Measurements from ENCODE around the gene PLEKHG4. TPM values are rescaled to one million over a fixed set of nuclear protein-coding genes. Genes with fewer than 3 reads are reported as not detected.

Gene PLEKHG4
- total and polyA plus RNA-seq, 2 donors (not counting 1 experiment from before 2014, with no cell fraction given), result 9.9 to 37.7 TPM

DNA sequence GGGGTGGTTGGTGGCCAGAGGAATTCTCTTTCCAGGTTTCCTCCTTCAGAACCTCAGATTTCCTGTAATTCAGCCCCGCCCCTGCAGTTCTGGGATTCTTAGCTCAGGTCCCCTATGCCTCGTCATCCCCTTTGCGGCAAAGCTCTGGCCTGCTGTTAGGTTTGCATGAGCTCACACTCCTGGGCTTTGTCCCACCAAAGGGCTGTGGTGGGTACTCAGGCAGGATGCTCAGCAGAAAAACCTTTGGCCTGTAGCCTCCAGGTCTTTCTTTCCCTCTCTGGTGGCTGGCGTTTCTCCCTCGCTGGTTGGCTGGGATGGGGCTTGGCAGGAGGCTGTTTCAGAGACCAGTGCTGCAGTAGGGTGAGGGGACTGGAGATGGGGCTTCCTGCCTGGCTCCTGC, 9.6 kb upstream of the PLEKHG4 start:
- peaks cover 12% of the 10 kb centered on the region for H3K4me1 ChIP-seq (ENCODE audit: control insufficient read depth, extremely low read depth, insufficient read depth, low read length)
- peaks cover 10% of the 10 kb centered on the region for H3K36me3 ChIP-seq (ENCODE audit: control insufficient read depth, insufficient read depth, low read length)
- no peak for TF ChIP-seq EZH2 (IDR thresholded peaks at IDR 0.05; ENCODE audit: low read length, missing control alignments)
- TF ChIP-seq CTCF (conservative IDR thresholded peaks at IDR 0.05 in 1 of 2, IDR thresholded peaks at IDR 0.05 in 1 of 2; ENCODE audit: low read depth in 1 of 2, low read length in 2 of 2), result no peak
- no peak overlapping the region for H3K4me2 ChIP-seq (ENCODE audit: extremely low read depth, insufficient read depth, low read length)
- H2AFZ ChIP-seq (ENCODE audit: low read length), result no peak overlapping the region
- H3K4me3 ChIP-seq (replicated peaks in 1 of 4; ENCODE audit: control extremely low read depth in 1 of 4, insufficient read depth in 1 of 4, low read depth in 3 of 4, low read length in 4 of 4), result no peak overlapping the region
- DNase-seq (ENCODE audit: low read depth in 2 of 2), result peak in 1 of 2 donors; percentile 97
- no peaks in the 10 kb centered on the region for H4K20me1 ChIP-seq (ENCODE audit: control insufficient read depth, extremely low read depth, insufficient read depth, low read length)
- no peaks in the 10 kb centered on the region for H3K27me3 ChIP-seq (ENCODE audit: control insufficient read depth, insufficient read depth, low read length)
- no peaks in the 10 kb centered on the region for H3K9me3 ChIP-seq (ENCODE audit: control insufficient read depth, insufficient read depth, low read depth, low read length)
- no peak overlapping the region for H3K9ac ChIP-seq (ENCODE audit: insufficient read depth, low read length)
- peak overlapping the region; percentile 13 for H3K27ac ChIP-seq (ENCODE audit: insufficient read depth, low read length)
- no peaks in the 10 kb centered on the region for H3K79me2 ChIP-seq (ENCODE audit: control insufficient read depth, insufficient read depth, low read length)

DNA sequence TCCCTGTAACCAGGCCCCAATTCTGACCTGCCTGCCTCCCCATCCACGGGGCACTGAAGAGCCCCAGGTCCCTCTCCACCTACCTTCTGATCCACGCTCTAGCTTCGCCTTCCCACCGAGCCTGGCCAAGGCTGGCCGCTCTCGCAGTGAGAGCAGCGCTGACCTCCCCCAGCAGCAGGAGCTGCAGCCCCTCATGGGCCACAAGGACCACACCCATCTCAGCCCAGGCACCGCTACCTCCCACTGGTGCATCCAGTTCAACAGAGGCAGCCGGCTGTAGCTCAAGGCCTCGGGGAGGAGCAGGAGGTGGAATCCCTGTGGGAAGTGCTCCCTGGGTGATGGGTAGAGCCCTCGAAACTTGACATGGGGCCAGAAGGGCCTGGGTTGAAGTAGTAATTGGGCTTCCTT, 8.4 kb upstream of the PLEKHG4 start:
- H3K79me2 ChIP-seq (ENCODE audit: control insufficient read depth, insufficient read depth, low read length), result no peaks in the 10 kb centered on the region
- H3K4me2 ChIP-seq (ENCODE audit: extremely low read depth, insufficient read depth, low read length), result no peak overlapping the region
- DNase-seq (ENCODE audit: low read depth in 2 of 2), result no peak
- H3K9ac ChIP-seq (ENCODE audit: insufficient read depth, low read length), result no peak overlapping the region
- H3K4me1 ChIP-seq (ENCODE audit: control insufficient read depth, extremely low read depth, insufficient read depth, low read length), result peaks cover 12% of the 10 kb centered on the region
- no peak overlapping the region for H2AFZ ChIP-seq (ENCODE audit: low read length)
- H3K27ac ChIP-seq (ENCODE audit: insufficient read depth, low read length), result no peak overlapping the region
- no peaks in the 10 kb centered on the region for H3K9me3 ChIP-seq (ENCODE audit: control insufficient read depth, insufficient read depth, low read depth, low read length)
- TF ChIP-seq CTCF (conservative IDR thresholded peaks at IDR 0.05 in 1 of 2, IDR thresholded peaks at IDR 0.05 in 1 of 2; ENCODE audit: low read depth in 1 of 2, low read length in 2 of 2) (no peak), EZH2 (IDR thresholded peaks at IDR 0.05; ENCODE audit: low read length, missing control alignments) (no peak)
- H3K4me3 ChIP-seq (replicated peaks in 1 of 4; ENCODE audit: control extremely low read depth in 1 of 4, insufficient read depth in 1 of 4, low read depth in 3 of 4, low read length in 4 of 4), result no peak overlapping the region
- H3K36me3 ChIP-seq (ENCODE audit: control insufficient read depth, insufficient read depth, low read length), result peaks cover 10% of the 10 kb centered on the region
- H3K27me3 ChIP-seq (ENCODE audit: control insufficient read depth, insufficient read depth, low read length), result no peaks in the 10 kb centered on the region
- no peaks in the 10 kb centered on the region for H4K20me1 ChIP-seq (ENCODE audit: control insufficient read depth, extremely low read depth, insufficient read depth, low read length)

GRCh38 chr16:67271446-67271845, 7.9 kb upstream of the PLEKHG4 start:
- Histone ChIP-seq H3K4me3 (replicated peaks in 1 of 4; ENCODE audit: control extremely low read depth in 1 of 4, insufficient read depth in 1 of 4, low read depth in 3 of 4, low read length in 4 of 4) (no peak overlapping the region), H3K36me3 (ENCODE audit: control insufficient read depth, insufficient read depth, low read length) (peaks cover 11% of the 10 kb centered on the region), H3K79me2 (ENCODE audit: control insufficient read depth, insufficient read depth, low read length) (no peaks in the 10 kb centered on the region), H3K27me3 (ENCODE audit: control insufficient read depth, insufficient read depth, low read length) (no peaks in the 10 kb centered on the region), H3K4me1 (ENCODE audit: control insufficient read depth, extremely low read depth, insufficient read depth, low read length) (peaks cover 12% of the 10 kb centered on the region), H3K9ac (ENCODE audit: insufficient read depth, low read length) (no peak overlapping the region), H2AFZ (ENCODE audit: low read length) (no peak overlapping the region), H3K4me2 (ENCODE audit: extremely low read depth, insufficient read depth, low read length) (no peak overlapping the region), H4K20me1 (ENCODE audit: control insufficient read depth, extremely low read depth, insufficient read depth, low read length) (no peaks in the 10 kb centered on the region), H3K9me3 (ENCODE audit: control insufficient read depth, insufficient read depth, low read depth, low read length) (no peaks in the 10 kb centered on the region), H3K27ac (ENCODE audit: insufficient read depth, low read length) (no peak overlapping the region)
- no peak for DNase-seq (ENCODE audit: low read depth in 2 of 2)
- TF ChIP-seq CTCF (conservative IDR thresholded peaks at IDR 0.05 in 1 of 2, IDR thresholded peaks at IDR 0.05 in 1 of 2; ENCODE audit: low read depth in 1 of 2, low read length in 2 of 2), result no peak
- no peak for TF ChIP-seq EZH2 (IDR thresholded peaks at IDR 0.05; ENCODE audit: low read length, missing control alignments)
